Measurements from ENCODE around the gene TMEM121B.

DNA sequence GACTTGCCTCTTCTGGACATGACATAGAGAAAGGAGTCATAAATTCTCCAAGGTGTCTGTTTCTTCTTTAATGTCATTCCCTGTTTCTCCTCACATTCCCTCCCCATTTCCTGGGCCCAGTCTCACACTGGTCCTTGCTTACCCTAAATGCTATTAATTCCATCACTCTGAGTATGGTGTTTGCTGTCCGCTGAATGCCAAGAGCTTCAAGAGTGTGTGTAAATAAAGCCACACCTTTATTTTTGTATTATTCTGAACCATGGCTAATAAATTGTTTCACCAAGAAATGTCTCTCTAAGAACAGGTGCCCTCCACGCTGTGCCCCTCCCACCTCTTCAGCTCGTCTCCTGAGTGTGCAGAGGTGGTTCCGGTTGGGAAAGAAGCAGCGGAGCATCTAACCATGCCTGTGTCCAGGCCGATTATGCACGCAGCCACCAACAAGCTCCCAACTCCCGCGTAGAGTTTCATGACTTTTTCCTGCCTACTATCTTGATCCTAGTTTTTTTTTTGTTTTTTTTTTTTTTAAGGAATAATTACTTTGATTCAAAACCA, 8.6 kb downstream of the TMEM121B start:
- TF ChIP-seq, protein P1, sequence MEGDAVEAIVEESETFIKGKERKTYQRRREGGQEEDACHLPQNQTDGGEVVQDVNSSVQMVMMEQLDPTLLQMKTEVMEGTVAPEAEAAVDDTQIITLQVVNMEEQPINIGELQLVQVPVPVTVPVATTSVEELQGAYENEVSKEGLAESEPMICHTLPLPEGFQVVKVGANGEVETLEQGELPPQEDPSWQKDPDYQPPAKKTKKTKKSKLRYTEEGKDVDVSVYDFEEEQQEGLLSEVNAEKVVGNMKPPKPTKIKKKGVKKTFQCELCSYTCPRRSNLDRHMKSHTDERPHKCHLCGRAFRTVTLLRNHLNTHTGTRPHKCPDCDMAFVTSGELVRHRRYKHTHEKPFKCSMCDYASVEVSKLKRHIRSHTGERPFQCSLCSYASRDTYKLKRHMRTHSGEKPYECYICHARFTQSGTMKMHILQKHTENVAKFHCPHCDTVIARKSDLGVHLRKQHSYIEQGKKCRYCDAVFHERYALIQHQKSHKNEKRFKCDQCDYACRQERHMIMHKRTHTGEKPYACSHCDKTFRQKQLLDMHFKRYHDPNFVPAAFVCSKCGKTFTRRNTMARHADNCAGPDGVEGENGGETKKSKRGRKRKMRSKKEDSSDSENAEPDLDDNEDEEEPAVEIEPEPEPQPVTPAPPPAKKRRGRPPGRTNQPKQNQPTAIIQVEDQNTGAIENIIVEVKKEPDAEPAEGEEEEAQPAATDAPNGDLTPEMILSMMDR (conservative IDR thresholded peaks at IDR 0.05; ENCODE audit: low read depth in 2 of 2) = no peak
- no peak for TF ChIP-seq POLR2AphosphoS5 (IDR thresholded peaks at IDR 0.05; ENCODE audit: low read depth)
- no peak for TF ChIP-seq JUNB (IDR thresholded peaks at IDR 0.05; ENCODE audit: unreplicated experiment)
- TF ChIP-seq, protein P2, sequence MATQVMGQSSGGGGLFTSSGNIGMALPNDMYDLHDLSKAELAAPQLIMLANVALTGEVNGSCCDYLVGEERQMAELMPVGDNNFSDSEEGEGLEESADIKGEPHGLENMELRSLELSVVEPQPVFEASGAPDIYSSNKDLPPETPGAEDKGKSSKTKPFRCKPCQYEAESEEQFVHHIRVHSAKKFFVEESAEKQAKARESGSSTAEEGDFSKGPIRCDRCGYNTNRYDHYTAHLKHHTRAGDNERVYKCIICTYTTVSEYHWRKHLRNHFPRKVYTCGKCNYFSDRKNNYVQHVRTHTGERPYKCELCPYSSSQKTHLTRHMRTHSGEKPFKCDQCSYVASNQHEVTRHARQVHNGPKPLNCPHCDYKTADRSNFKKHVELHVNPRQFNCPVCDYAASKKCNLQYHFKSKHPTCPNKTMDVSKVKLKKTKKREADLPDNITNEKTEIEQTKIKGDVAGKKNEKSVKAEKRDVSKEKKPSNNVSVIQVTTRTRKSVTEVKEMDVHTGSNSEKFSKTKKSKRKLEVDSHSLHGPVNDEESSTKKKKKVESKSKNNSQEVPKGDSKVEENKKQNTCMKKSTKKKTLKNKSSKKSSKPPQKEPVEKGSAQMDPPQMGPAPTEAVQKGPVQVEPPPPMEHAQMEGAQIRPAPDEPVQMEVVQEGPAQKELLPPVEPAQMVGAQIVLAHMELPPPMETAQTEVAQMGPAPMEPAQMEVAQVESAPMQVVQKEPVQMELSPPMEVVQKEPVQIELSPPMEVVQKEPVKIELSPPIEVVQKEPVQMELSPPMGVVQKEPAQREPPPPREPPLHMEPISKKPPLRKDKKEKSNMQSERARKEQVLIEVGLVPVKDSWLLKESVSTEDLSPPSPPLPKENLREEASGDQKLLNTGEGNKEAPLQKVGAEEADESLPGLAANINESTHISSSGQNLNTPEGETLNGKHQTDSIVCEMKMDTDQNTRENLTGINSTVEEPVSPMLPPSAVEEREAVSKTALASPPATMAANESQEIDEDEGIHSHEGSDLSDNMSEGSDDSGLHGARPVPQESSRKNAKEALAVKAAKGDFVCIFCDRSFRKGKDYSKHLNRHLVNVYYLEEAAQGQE (IDR thresholded peaks at IDR 0.05; ENCODE audit: unreplicated experiment) = no peak
- no peak for TF ChIP-seq EZH2 (IDR thresholded peaks at IDR 0.05; ENCODE audit: low read depth, unreplicated experiment)
- no peak for TF ChIP-seq STAT1 (IDR thresholded peaks at IDR 0.05; ENCODE audit: unreplicated experiment)
- TF ChIP-seq, protein P3, sequence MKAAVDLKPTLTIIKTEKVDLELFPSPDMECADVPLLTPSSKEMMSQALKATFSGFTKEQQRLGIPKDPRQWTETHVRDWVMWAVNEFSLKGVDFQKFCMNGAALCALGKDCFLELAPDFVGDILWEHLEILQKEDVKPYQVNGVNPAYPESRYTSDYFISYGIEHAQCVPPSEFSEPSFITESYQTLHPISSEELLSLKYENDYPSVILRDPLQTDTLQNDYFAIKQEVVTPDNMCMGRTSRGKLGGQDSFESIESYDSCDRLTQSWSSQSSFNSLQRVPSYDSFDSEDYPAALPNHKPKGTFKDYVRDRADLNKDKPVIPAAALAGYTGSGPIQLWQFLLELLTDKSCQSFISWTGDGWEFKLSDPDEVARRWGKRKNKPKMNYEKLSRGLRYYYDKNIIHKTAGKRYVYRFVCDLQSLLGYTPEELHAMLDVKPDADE (IDR thresholded peaks at IDR 0.05) = no peak
- TF ChIP-seq EZH2phosphoT487 (IDR thresholded peaks at IDR 0.05; ENCODE audit: unreplicated experiment) = no peak
- TF ChIP-seq, protein P4, sequence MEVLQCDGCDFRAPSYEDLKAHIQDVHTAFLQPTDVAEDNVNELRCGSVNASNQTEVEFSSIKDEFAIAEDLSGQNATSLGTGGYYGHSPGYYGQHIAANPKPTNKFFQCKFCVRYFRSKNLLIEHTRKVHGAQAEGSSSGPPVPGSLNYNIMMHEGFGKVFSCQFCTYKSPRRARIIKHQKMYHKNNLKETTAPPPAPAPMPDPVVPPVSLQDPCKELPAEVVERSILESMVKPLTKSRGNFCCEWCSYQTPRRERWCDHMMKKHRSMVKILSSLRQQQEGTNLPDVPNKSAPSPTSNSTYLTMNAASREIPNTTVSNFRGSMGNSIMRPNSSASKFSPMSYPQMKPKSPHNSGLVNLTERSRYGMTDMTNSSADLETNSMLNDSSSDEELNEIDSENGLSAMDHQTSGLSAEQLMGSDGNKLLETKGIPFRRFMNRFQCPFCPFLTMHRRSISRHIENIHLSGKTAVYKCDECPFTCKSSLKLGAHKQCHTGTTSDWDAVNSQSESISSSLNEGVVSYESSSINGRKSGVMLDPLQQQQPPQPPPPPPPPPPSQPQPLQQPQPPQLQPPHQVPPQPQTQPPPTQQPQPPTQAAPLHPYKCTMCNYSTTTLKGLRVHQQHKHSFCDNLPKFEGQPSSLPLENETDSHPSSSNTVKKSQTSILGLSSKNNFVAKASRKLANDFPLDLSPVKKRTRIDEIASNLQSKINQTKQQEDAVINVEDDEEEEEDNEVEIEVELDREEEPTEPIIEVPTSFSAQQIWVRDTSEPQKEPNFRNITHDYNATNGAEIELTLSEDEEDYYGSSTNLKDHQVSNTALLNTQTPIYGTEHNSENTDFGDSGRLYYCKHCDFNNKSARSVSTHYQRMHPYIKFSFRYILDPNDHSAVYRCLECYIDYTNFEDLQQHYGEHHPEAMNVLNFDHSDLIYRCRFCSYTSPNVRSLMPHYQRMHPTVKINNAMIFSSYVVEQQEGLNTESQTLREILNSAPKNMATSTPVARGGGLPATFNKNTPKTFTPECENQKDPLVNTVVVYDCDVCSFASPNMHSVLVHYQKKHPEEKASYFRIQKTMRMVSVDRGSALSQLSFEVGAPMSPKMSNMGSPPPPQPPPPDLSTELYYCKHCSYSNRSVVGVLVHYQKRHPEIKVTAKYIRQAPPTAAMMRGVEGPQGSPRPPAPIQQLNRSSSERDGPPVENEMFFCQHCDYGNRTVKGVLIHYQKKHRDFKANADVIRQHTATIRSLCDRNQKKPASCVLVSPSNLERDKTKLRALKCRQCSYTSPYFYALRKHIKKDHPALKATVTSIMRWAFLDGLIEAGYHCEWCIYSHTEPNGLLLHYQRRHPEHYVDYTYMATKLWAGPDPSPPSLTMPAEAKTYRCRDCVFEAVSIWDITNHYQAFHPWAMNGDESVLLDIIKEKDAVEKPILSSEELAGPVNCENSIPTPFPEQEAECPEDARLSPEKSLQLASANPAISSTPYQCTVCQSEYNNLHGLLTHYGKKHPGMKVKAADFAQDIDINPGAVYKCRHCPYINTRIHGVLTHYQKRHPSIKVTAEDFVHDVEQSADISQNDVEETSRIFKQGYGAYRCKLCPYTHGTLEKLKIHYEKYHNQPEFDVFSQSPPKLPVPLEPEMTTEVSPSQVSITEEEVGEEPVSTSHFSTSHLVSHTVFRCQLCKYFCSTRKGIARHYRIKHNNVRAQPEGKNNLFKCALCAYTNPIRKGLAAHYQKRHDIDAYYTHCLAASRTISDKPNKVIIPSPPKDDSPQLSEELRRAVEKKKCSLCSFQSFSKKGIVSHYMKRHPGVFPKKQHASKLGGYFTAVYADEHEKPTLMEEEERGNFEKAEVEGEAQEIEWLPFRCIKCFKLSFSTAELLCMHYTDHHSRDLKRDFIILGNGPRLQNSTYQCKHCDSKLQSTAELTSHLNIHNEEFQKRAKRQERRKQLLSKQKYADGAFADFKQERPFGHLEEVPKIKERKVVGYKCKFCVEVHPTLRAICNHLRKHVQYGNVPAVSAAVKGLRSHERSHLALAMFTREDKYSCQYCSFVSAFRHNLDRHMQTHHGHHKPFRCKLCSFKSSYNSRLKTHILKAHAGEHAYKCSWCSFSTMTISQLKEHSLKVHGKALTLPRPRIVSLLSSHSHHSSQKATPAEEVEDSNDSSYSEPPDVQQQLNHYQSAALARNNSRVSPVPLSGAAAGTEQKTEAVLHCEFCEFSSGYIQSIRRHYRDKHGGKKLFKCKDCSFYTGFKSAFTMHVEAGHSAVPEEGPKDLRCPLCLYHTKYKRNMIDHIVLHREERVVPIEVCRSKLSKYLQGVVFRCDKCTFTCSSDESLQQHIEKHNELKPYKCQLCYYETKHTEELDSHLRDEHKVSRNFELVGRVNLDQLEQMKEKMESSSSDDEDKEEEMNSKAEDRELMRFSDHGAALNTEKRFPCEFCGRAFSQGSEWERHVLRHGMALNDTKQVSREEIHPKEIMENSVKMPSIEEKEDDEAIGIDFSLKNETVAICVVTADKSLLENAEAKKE (CRISPR knock-in tag; IDR thresholded peaks at IDR 0.05) = no peak
- TF ChIP-seq NANOG (IDR thresholded peaks at IDR 0.05; ENCODE audit: borderline replicate concordance) = no peak
- no peak for TF ChIP-seq ZNF114 (CRISPR knock-in tag; IDR thresholded peaks at IDR 0.05)
- no peak for TF ChIP-seq CREB1 (CRISPR knock-in tag; IDR thresholded peaks at IDR 0.05; ENCODE audit: low read depth)
- TF ChIP-seq ZNF331 (CRISPR knock-in tag; IDR thresholded peaks at IDR 0.05; ENCODE audit: low read depth) = no peak

All from GM23338 (cell line).